Vagina (tissue), 2 donors: Measurements from ENCODE around the gene MEF2C.

Experiments
- POLR2A ChIP-seq, 2 donors: fragments of 450-650 bp; IDR thresholded peaks; one replicate each; pipeline ENCODE4 v1.6.1; 2017; ENCODE audit warnings: antibody characterized with exemption in 2 of 2, mild to moderate bottlenecking in 2 of 2, moderate library complexity in 2 of 2
- TF ChIP-seq, protein P1 (sequence below), 3 experiments: fragments of 450-650 bp in 2 of 3; fragments of 200-600 bp in 1 of 3; sonication (generic) in 1 of 3; IDR thresholded peaks; one replicate each; pipeline ENCODE4 v1.5.1; 2017 to 2019; ENCODE audit warnings: antibody characterized with exemption in 3 of 3, mild to moderate bottlenecking in 2 of 3, moderate library complexity in 2 of 3

DNA sequence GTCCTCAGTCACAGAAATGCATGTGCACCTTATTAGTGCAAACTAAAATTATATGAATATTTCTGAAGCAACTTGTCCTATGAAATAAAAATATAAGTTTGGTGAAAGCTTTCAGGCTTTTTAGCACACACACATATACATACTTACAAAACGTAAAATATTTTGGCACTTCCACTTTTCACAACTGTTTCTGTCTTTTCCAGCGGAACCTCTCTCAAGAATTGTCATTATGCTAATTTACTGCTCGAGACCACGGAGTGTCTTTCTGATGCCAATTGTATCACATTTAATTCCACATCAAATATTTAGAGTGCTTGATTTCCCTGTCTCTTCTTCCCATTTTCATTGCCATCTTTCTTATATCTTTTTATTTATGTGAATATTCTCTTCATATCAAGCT is 100.4 kb downstream of the MEF2C start:
- TF ChIP-seq, protein P1, sequence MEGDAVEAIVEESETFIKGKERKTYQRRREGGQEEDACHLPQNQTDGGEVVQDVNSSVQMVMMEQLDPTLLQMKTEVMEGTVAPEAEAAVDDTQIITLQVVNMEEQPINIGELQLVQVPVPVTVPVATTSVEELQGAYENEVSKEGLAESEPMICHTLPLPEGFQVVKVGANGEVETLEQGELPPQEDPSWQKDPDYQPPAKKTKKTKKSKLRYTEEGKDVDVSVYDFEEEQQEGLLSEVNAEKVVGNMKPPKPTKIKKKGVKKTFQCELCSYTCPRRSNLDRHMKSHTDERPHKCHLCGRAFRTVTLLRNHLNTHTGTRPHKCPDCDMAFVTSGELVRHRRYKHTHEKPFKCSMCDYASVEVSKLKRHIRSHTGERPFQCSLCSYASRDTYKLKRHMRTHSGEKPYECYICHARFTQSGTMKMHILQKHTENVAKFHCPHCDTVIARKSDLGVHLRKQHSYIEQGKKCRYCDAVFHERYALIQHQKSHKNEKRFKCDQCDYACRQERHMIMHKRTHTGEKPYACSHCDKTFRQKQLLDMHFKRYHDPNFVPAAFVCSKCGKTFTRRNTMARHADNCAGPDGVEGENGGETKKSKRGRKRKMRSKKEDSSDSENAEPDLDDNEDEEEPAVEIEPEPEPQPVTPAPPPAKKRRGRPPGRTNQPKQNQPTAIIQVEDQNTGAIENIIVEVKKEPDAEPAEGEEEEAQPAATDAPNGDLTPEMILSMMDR (IDR thresholded peaks at IDR 0.05) = no peak
- TF ChIP-seq POLR2A (IDR thresholded peaks at IDR 0.05) = no peak
